ENCODE data around the gene SPATC1L. TPM values are rescaled to one million over a fixed set of nuclear protein-coding genes. Genes with fewer than 3 reads are reported as not detected.

The SPATC1L gene
- total and polyA plus RNA-seq, 2 donors (not counting 1 experiment from before 2014, with no cell fraction given), result 11.4 to 15.4 TPM

DNA sequence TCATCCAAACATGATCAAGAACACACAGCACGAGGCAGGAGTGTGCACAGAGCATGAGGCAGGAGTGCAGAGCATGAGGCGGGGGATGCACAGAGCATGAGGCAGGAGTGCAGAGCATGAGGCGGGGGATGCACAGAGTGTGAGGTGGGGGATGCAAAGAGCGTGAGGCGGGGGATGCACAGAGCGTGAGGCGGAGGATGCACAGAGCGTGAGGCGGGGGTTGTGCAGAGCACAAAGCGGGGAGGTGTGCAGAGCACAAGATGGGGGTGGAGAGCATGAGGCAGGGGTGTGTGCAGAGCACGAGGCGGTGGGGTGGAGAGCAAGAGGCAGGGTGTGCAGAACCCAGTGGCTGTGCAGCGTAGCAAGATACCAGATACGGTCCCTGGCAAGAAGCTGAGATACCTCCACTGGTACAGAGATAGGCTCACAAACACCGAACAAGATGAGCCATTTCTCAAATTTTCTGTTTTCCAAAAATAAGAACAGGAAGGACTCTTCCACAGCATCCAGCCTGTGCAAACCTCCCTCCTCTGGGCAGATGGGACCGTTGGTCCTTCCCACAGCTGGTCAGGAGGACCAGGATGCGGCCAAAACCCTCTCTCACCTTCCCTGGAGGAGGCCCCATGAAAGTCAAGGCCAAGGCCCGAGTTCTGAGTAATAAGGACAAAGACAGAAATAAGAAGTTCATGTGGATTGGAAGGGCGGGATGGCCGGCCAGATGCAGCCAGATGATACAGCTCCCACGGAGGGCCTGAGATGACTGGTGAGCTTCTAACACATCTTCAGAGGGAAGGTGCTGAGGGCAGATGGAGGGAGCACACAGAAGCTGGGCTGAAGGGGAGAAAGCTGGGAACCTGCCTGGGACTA is 12.0 kb downstream of the SPATC1L start:
- intact Hi-C loops (cut with micrococcal nuclease), result no loop called here
- H3K4me1 Mint-ChIP-seq, result peaks cover 10% of the 10 kb centered on the region
- no peaks in the 10 kb centered on the region for H4K20me1 ChIP-seq (ENCODE audit: control insufficient read depth, insufficient read depth, low read length, poor library complexity, severe bottlenecking)
- H3K4me2 ChIP-seq (replicated peaks; ENCODE audit: low read depth, low read length, poor library complexity, severe bottlenecking), result no peak overlapping the region
- DNase-seq (no peak), ATAC-seq (ENCODE audit: low read depth) (peak; percentile 14)
- POLR2A ChIA-PET, result no interaction called here
- H3K27ac Mint-ChIP-seq, result no peak overlapping the region
- no peak overlapping the region for H3K9ac ChIP-seq (ENCODE audit: low read length)
- CTCF ChIA-PET, result no interaction called here
- no peak overlapping the region for H3K27ac ChIP-seq (ENCODE audit: low read length in 2 of 2)
- H3K79me2 ChIP-seq (ENCODE audit: control insufficient read depth, insufficient read depth, low read length), result peaks cover 7% of the 10 kb centered on the region
- no peak overlapping the region for H2AFZ ChIP-seq (ENCODE audit: insufficient read depth, low read depth, low read length, poor library complexity, severe bottlenecking)
- WGBS (ENCODE audit: insufficient coverage), result 75% methylated on average over 17 of the region's 21 CpGs
- no peaks in the 10 kb centered on the region for H3K27me3 ChIP-seq (replicated peaks in 1 of 4; ENCODE audit: control extremely low read depth in 1 of 4, control insufficient read depth in 3 of 4, insufficient read depth in 4 of 4, low read length in 3 of 4)
- no peaks in the 10 kb centered on the region for H3K27me3 Mint-ChIP-seq
- H3K4me3 ChIP-seq (ENCODE audit: control extremely low read depth in 1 of 5, extremely low read depth in 1 of 5, insufficient read depth in 1 of 5, low read depth in 2 of 5, low read length in 4 of 5), result no peak overlapping the region
- H3K4me1 ChIP-seq (ENCODE audit: control insufficient read depth in 2 of 2, insufficient read depth in 2 of 2, low read length in 2 of 2), result no peaks in the 10 kb centered on the region
- H3K9me3 Mint-ChIP-seq (ENCODE audit: insufficient read depth), result peaks cover 5% of the 10 kb centered on the region
- H3K9me3 ChIP-seq (ENCODE audit: control extremely low read depth in 1 of 3, control insufficient read depth in 2 of 3, insufficient read depth in 1 of 3, low read length in 2 of 3), result peaks cover 1 to 13% (median 3%) of the 10 kb centered on the region in 3 donors
- TF ChIP-seq, protein P1, sequence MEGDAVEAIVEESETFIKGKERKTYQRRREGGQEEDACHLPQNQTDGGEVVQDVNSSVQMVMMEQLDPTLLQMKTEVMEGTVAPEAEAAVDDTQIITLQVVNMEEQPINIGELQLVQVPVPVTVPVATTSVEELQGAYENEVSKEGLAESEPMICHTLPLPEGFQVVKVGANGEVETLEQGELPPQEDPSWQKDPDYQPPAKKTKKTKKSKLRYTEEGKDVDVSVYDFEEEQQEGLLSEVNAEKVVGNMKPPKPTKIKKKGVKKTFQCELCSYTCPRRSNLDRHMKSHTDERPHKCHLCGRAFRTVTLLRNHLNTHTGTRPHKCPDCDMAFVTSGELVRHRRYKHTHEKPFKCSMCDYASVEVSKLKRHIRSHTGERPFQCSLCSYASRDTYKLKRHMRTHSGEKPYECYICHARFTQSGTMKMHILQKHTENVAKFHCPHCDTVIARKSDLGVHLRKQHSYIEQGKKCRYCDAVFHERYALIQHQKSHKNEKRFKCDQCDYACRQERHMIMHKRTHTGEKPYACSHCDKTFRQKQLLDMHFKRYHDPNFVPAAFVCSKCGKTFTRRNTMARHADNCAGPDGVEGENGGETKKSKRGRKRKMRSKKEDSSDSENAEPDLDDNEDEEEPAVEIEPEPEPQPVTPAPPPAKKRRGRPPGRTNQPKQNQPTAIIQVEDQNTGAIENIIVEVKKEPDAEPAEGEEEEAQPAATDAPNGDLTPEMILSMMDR (IDR thresholded peaks at IDR 0.05), result no peak
- TF ChIP-seq EZH2 (IDR thresholded peaks at IDR 0.05; ENCODE audit: borderline replicate concordance, insufficient read depth, low read depth, low read length, poor library complexity, severe bottlenecking), result no peak
- no peak overlapping the region for H3K4me3 Mint-ChIP-seq
- no peaks in the 10 kb centered on the region for H3K36me3 ChIP-seq (replicated peaks in 1 of 2; ENCODE audit: control extremely low read depth in 1 of 2, control insufficient read depth in 1 of 2, extremely low read depth in 1 of 2, insufficient read depth in 2 of 2, low read length in 1 of 2)

DNA sequence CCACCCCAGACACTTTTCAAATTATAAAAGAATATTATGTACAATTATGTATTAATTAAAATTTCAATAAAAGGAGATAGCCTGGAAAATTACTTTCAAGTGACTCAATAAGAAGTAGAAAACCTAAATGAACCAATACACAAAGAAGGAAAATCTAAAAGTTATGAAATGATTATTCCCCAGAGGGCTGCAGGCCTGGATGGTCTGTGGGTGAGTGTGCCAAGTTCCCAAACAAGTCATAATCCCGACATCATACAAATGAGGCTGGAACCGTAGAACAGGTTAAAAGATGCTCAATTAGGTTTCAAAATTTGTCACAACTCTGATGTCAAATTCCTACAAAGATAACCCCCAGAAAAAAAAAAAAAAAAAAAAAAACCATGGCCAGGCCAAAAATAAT is 12.7 kb downstream of the SPATC1L start:
- Histone ChIP-seq H3K9ac (ENCODE audit: low read length) (no peak overlapping the region), H3K79me2 (ENCODE audit: control insufficient read depth, insufficient read depth, low read length) (peaks cover 7% of the 10 kb centered on the region), H3K36me3 (replicated peaks in 1 of 2; ENCODE audit: control extremely low read depth in 1 of 2, control insufficient read depth in 1 of 2, extremely low read depth in 1 of 2, insufficient read depth in 2 of 2, low read length in 1 of 2) (no peaks in the 10 kb centered on the region), H3K9me3 (ENCODE audit: control extremely low read depth in 1 of 3, control insufficient read depth in 2 of 3, insufficient read depth in 1 of 3, low read length in 2 of 3) (peaks cover 1 to 13% (median 3%) of the 10 kb centered on the region in 3 donors), H3K27ac (ENCODE audit: low read length in 2 of 2) (no peak overlapping the region), H3K4me2 (replicated peaks; ENCODE audit: low read depth, low read length, poor library complexity, severe bottlenecking) (no peak overlapping the region), H3K4me3 (ENCODE audit: control extremely low read depth in 1 of 5, extremely low read depth in 1 of 5, insufficient read depth in 1 of 5, low read depth in 2 of 5, low read length in 4 of 5) (no peak overlapping the region), H3K27me3 (replicated peaks in 1 of 4; ENCODE audit: control extremely low read depth in 1 of 4, control insufficient read depth in 3 of 4, insufficient read depth in 4 of 4, low read length in 3 of 4) (no peaks in the 10 kb centered on the region), H4K20me1 (ENCODE audit: control insufficient read depth, insufficient read depth, low read length, poor library complexity, severe bottlenecking) (no peaks in the 10 kb centered on the region), H2AFZ (ENCODE audit: insufficient read depth, low read depth, low read length, poor library complexity, severe bottlenecking) (no peak overlapping the region), H3K4me1 (ENCODE audit: control insufficient read depth in 2 of 2, insufficient read depth in 2 of 2, low read length in 2 of 2) (no peaks in the 10 kb centered on the region)
- H3K27me3 Mint-ChIP-seq, result no peaks in the 10 kb centered on the region
- H3K9me3 Mint-ChIP-seq (ENCODE audit: insufficient read depth), result peaks cover 3% of the 10 kb centered on the region
- DNase-seq, result no peak
- WGBS (ENCODE audit: insufficient coverage), result 80% methylated on average over 1 of the region's 2 CpGs
- CTCF ChIA-PET, result no interaction called here
- H3K4me3 Mint-ChIP-seq, result no peak overlapping the region
- peaks cover 10% of the 10 kb centered on the region for H3K4me1 Mint-ChIP-seq
- no peak for ATAC-seq (ENCODE audit: low read depth)
- intact Hi-C loops (cut with micrococcal nuclease), result no loop called here
- H3K27ac Mint-ChIP-seq, result no peak overlapping the region
- TF ChIP-seq, protein P1 (IDR thresholded peaks at IDR 0.05), result no peak
- TF ChIP-seq EZH2 (IDR thresholded peaks at IDR 0.05; ENCODE audit: borderline replicate concordance, insufficient read depth, low read depth, low read length, poor library complexity, severe bottlenecking), result no peak
- POLR2A ChIA-PET, result no interaction called here

Measured in B cell (primary cell).